ENCODE data around the gene EPM2A. TPM values are rescaled to one million over a fixed set of nuclear protein-coding genes. Genes with fewer than 3 reads are reported as not detected.
A peak's percentile ranks its signal among the peaks of the same experiment; 100 is the strongest.
"Not testable (repeated sequence)": the region's sequence is repeated elsewhere in the genome, so short reads cannot be mapped to it uniquely, and the experiment has no call there.

EPM2A gene
- total and polyA plus RNA-seq, 2 donors from 2014 or later: 7.8 to 9.6 TPM

GRCh38 chr6:145705561-145705960, 29.8 kb downstream of the EPM2A start:
- Histone ChIP-seq H3K4me1 (ENCODE audit: control insufficient read depth in 2 of 3, insufficient read depth in 2 of 3, low read depth in 1 of 3, low read length in 3 of 3) (no peaks in the 10 kb centered on the region), H3K9me3 (ENCODE audit: control insufficient read depth in 2 of 3, insufficient read depth in 1 of 3, low read length in 3 of 3) (no peaks in the 10 kb centered on the region), H3K36me3 (ENCODE audit: control insufficient read depth in 2 of 3, insufficient read depth in 3 of 3, low read length in 3 of 3) (no peaks in the 10 kb centered on the region), H3K4me3 (ENCODE audit: low read length in 3 of 3) (no peak overlapping the region), H3K27ac (ENCODE audit: low read depth in 2 of 2, low read length in 2 of 2) (no peak overlapping the region), H3K9ac (ENCODE audit: low read length in 3 of 3) (no peak overlapping the region), H3K27me3 (ENCODE audit: control insufficient read depth, insufficient read depth, low read length) (no peaks in the 10 kb centered on the region)
- intact Hi-C loops (cut with DNase I): no loop called here
- DNase-seq: no peak
- no peak for FAIRE-seq
- TF ChIP-seq CTCF (IDR thresholded peaks at IDR 0.05; ENCODE audit: borderline replicate concordance, extremely low read depth, insufficient read depth): no peak

- Histone ChIP-seq H3K9me3 (ENCODE audit: control insufficient read depth in 2 of 3, insufficient read depth in 1 of 3, low read length in 3 of 3) (no peaks in the 10 kb centered on the region), H3K36me3 (ENCODE audit: control insufficient read depth in 2 of 3, insufficient read depth in 3 of 3, low read length in 3 of 3) (no peaks in the 10 kb centered on the region), H3K27ac (ENCODE audit: low read depth in 2 of 2, low read length in 2 of 2) (no peak overlapping the region), H3K9ac (ENCODE audit: low read length in 3 of 3) (no peak overlapping the region), H3K4me3 (ENCODE audit: low read length in 3 of 3) (no peak overlapping the region), H3K27me3 (ENCODE audit: control insufficient read depth, insufficient read depth, low read length) (no peaks in the 10 kb centered on the region), H3K4me1 (ENCODE audit: control insufficient read depth in 2 of 3, insufficient read depth in 2 of 3, low read depth in 1 of 3, low read length in 3 of 3) (no peaks in the 10 kb centered on the region)
- peak; percentile 20 for TF ChIP-seq CTCF (IDR thresholded peaks at IDR 0.05; ENCODE audit: borderline replicate concordance, extremely low read depth, insufficient read depth)
- intact Hi-C loops (cut with DNase I): no loop called here
- FAIRE-seq (peak; percentile 80), DNase-seq (peak in 2 of 5 donors; percentile 18 to 19)
These were observed 31.1 kb downstream of the EPM2A start for GRCh38 chr6:145704143-145704781.

GRCh38 chr6:145699462-145699861, 35.9 kb downstream of the EPM2A start:
- Histone ChIP-seq H3K9ac (ENCODE audit: low read length in 3 of 3) (no peak overlapping the region), H3K27me3 (ENCODE audit: control insufficient read depth, insufficient read depth, low read length) (no peaks in the 10 kb centered on the region), H3K36me3 (ENCODE audit: control insufficient read depth in 2 of 3, insufficient read depth in 3 of 3, low read length in 3 of 3) (no peaks in the 10 kb centered on the region), H3K4me1 (ENCODE audit: control insufficient read depth in 2 of 3, insufficient read depth in 2 of 3, low read depth in 1 of 3, low read length in 3 of 3) (no peaks in the 10 kb centered on the region), H3K9me3 (ENCODE audit: control insufficient read depth in 2 of 3, insufficient read depth in 1 of 3, low read length in 3 of 3) (no peaks in the 10 kb centered on the region), H3K27ac (ENCODE audit: low read depth in 2 of 2, low read length in 2 of 2) (no peak overlapping the region), H3K4me3 (ENCODE audit: low read length in 3 of 3) (no peak overlapping the region)
- TF ChIP-seq CTCF (IDR thresholded peaks at IDR 0.05; ENCODE audit: borderline replicate concordance, extremely low read depth, insufficient read depth): no peak
- DNase-seq: no peak
- no peak for FAIRE-seq
- intact Hi-C loops (cut with DNase I): no loop called here

GRCh38 chr6:145697401-145697800, 37.9 kb downstream of the EPM2A start:
- H3K4me1 ChIP-seq (ENCODE audit: control insufficient read depth in 2 of 3, insufficient read depth in 2 of 3, low read depth in 1 of 3, low read length in 3 of 3); H3K9ac ChIP-seq (ENCODE audit: low read length in 3 of 3); H3K27ac ChIP-seq (ENCODE audit: low read depth in 2 of 2, low read length in 2 of 2); H3K9me3 ChIP-seq (ENCODE audit: control insufficient read depth in 2 of 3, insufficient read depth in 1 of 3, low read length in 3 of 3); H3K4me3 ChIP-seq (ENCODE audit: low read length in 3 of 3); H3K36me3 ChIP-seq (ENCODE audit: control insufficient read depth in 2 of 3, insufficient read depth in 3 of 3, low read length in 3 of 3); FAIRE-seq; DNase-seq; intact Hi-C loops (cut with DNase I); H3K27me3 ChIP-seq (ENCODE audit: control insufficient read depth, insufficient read depth, low read length): not testable (repeated sequence)

Measured in kidney (tissue), 14 donors.